ENCODE results near the gene COLGALT1. TPM values are rescaled to one million over a fixed set of nuclear protein-coding genes. Genes with fewer than 3 reads are reported as not detected.

COLGALT1 gene
- total and polyA plus RNA-seq, 2 of the 8 experiments (the other 6 are each of a cell fraction or from before 2014, with no cell fraction given): 44.7 to 58.1 TPM

DNA sequence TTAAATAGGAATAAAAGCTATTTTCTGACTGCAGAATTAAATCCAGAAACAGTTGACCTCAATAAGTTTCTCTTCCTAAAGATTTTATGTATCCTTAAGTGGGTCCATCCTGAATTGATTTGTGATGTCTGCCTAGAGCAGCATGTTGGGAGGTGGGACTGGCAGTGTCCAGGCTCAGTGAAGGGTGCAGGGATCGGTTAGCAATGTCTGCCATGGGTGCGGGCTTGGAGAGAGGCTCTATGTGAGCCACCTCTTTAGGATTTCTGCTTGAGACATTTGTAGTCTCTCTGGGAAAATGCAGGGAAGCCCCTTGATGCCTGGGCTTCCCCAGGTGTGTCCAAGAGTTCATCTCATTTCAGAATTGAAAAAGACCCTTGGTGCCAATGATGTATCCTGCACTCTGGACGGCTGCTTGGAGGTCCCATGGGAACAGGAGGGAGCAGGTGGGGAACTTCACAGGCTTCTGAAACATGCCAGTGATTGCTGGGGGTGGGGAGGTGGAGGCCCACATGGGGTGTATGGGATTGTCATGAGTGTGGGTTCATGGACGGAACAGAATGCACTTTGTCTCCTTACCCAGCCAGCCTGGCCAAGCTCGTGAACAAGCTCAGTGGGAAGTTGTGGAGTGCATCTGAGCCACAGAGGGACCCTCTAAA, 6.2 kb upstream of the COLGALT1 start:
- Histone ChIP-seq H4K20me1 (replicated peaks in 1 of 2; ENCODE audit: control insufficient read depth in 1 of 2, insufficient read depth in 2 of 2, low read length in 2 of 2) (peaks cover 0 to 2% of the 10 kb centered on the region in 2 experiments), H3K23me2 (ENCODE audit: low read depth, low read length) (no peaks in the 10 kb centered on the region), H3K4me1 (replicated peaks in 1 of 4; ENCODE audit: control insufficient read depth in 3 of 4, insufficient read depth in 4 of 4, low read length in 3 of 4) (no peaks in the 10 kb centered on the region; a peak in 1 of 7 replicates), H2BK120ac (replicated peaks; ENCODE audit: low read depth, low read length) (no peak overlapping the region), H3K23ac (ENCODE audit: insufficient read length) (no peak overlapping the region), H3K27ac (ENCODE audit: low read depth, low read length) (no peak overlapping the region), H3K56ac (replicated peaks; ENCODE audit: insufficient read length, low read depth, low read length) (no peak overlapping the region), H2AK5ac (ENCODE audit: low read depth, low read length) (no peak overlapping the region), H2BK12ac (ENCODE audit: low read depth, low read length) (no peak overlapping the region), H3K4ac (replicated peaks; ENCODE audit: insufficient read length, low read depth, low read length) (no peak overlapping the region), H2AFZ (ENCODE audit: low read length) (no peak overlapping the region), H3K27me3 (replicated peaks in 1 of 4; ENCODE audit: control insufficient read depth in 3 of 4, extremely low read depth in 1 of 4, insufficient read depth in 3 of 4, low read length in 3 of 4) (no peaks in the 10 kb centered on the region), H3K79me2 (ENCODE audit: control insufficient read depth in 1 of 2, insufficient read depth in 2 of 2, low read length in 2 of 2) (no peaks in the 10 kb centered on the region), H3K36me3 (ENCODE audit: control insufficient read depth in 2 of 4, insufficient read depth in 4 of 4, low read length in 3 of 4) (no peaks in the 10 kb centered on the region), H3K9ac (replicated peaks in 1 of 4; ENCODE audit: extremely low read depth in 1 of 4, low read depth in 3 of 4, low read length in 3 of 4) (no peak overlapping the region), H3K9me3 (ENCODE audit: insufficient read depth in 2 of 2, low read depth in 1 of 2, low read length in 1 of 2) (no peaks in the 10 kb centered on the region), H2BK5ac (ENCODE audit: low read depth, low read length) (no peak overlapping the region), H4K8ac (ENCODE audit: extremely low read depth, insufficient read depth, low read length) (no peak overlapping the region), H2BK15ac (ENCODE audit: low read length) (no peak overlapping the region), H4K5ac (ENCODE audit: insufficient read length, low read depth, low read length) (no peak overlapping the region), H3K14ac (ENCODE audit: insufficient read length) (no peak overlapping the region), H3K79me1 (ENCODE audit: low read depth, low read length) (no peaks in the 10 kb centered on the region), H3K4me2 (ENCODE audit: insufficient read depth in 1 of 2, low read depth in 2 of 2, low read length in 2 of 2) (no peak overlapping the region), H3K4me3 (ENCODE audit: extremely low read depth in 1 of 4, insufficient read depth in 2 of 4, low read depth in 3 of 4, low read length in 4 of 4) (no peak overlapping the region), H3K18ac (ENCODE audit: extremely low read depth, low read length) (no peak overlapping the region), H4K91ac (replicated peaks; ENCODE audit: insufficient read length, low read length) (no peak overlapping the region), H2BK20ac (ENCODE audit: low read length) (no peak overlapping the region)
- TF ChIP-seq SIRT6 (IDR thresholded peaks at IDR 0.05; ENCODE audit: low read length) (no peak), SRF (IDR thresholded peaks at IDR 0.05; ENCODE audit: low read depth, low read length) (0 out of 2 replicates have a peak, but pooled peaks have one; percentile 28), SAP30 (IDR thresholded peaks at IDR 0.05; ENCODE audit: insufficient read depth, insufficient replicate concordance, low read length) (no peak)
- FAIRE-seq (no peak), DNase-seq (ENCODE audit: low read depth in 1 of 2, low spot score in 2 of 2) (no peak)
- WGBS, 2 experiments (ENCODE audit: extremely low coverage in 1 of 2, insufficient coverage in 1 of 2, insufficient read length in 1 of 2, insufficient replicate concordance in 2 of 2, low coverage in 1 of 2, low lambda C conversion rate in 2 of 2, missing lambda C conversion rate in 1 of 2): 74% methylated on average over 5 of the region's 5 CpGs; no CpG with 5 or more reads in 1 of the 2 experiments
- POLR2A ChIA-PET (ENCODE audit: partially characterized antibody): no interaction called here
- CTCF ChIA-PET (ENCODE audit: partially characterized antibody): interaction anchor here (0.6 to 3.2 kb wide), 5 partner anchors 13 to 217 kb away, joined by 3 to 12 read pairs (median 3); no protein-coding TSS in a partner anchor
